ENCODE results near the gene ZNF488.
A peak's percentile ranks its signal among the peaks of the same experiment; 100 is the strongest.
"Not testable (repeated sequence)": the region's sequence is repeated elsewhere in the genome, so short reads cannot be mapped to it uniquely, and the experiment has no call there.

The ZNF488 gene, protein sequence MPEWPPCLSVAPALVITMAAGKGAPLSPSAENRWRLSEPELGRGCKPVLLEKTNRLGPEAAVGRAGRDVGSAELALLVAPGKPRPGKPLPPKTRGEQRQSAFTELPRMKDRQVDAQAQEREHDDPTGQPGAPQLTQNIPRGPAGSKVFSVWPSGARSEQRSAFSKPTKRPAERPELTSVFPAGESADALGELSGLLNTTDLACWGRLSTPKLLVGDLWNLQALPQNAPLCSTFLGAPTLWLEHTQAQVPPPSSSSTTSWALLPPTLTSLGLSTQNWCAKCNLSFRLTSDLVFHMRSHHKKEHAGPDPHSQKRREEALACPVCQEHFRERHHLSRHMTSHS

DNA sequence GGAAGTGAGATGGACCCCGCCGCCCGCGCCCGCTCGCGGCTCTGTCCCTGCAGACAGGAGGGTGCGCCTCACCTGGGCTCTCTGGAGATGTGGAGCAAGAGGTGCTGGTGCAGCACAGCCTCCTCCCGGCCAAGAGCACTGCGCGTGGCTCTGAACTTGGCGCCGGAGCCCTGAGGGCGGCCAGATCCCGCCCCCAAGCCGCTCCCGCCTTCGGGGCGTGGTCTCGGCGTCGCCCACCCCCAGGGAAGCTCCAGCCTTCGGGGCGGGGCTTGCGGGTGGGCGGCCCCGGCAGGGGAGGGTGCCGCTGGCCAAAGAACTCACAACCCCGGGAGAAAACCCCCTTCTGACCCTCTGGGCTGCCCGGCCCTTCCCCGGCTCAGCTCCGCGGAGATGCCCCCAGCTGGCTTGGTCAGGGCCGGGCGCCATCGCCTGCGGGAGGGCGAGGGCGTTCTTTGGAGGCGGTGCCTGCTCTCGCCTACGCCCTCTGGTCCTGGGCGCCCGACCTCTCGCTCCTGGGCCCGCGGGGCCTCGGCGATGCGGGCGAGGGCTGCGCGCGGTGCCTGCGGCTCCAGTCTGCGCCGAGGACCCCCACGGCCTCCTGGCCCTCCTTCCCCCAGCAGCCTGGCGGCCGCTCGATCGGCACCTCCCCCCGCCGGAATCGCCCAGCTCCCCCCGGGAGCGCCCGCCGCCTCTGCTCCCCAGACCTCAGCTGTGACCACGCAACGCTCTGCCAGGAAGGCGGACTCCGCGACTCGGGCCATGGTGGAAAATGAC lies at the start of gene ZNF488:
Gene ZNF488, minus strand, starts transcription at position 146 of the 774 bp plus-strand sequence. CDS start 15,464 bp downstream, outside the sequence.
- DNase-seq (ENCODE audit: low read depth in 2 of 2): peak; percentile 54 to 63

DNA sequence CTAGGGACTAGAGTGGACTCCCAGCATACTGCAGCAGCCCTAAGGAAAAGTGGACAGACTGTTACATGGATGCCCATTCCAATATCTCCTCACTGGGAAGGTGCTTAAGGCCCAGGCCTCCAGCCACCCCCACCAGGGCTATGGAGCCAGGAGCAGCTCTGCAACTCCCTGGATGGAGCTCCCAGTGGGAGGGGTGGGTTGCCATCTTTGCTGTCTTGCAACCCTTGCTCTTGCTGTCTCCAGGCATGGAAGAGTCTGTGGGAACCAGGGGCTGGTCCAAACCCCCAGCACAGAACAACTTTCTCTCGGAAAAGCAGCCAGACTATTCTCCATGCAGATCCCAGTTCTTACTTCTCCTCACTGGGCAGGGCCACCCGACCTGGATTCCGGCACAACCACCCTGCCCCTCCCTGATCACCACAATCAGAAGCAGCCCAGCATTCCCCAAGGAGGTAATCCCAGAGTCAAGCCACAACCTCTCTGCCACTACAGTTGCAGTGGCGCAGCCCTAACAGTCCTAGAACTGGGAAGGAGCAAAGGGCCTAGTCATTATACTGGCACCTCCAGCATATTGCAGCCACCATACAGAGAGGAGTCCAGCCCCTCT lies 41.8 kb upstream of the ZNF488 start:
- no peak for DNase-seq (ENCODE audit: low read depth in 2 of 2)

DNA sequence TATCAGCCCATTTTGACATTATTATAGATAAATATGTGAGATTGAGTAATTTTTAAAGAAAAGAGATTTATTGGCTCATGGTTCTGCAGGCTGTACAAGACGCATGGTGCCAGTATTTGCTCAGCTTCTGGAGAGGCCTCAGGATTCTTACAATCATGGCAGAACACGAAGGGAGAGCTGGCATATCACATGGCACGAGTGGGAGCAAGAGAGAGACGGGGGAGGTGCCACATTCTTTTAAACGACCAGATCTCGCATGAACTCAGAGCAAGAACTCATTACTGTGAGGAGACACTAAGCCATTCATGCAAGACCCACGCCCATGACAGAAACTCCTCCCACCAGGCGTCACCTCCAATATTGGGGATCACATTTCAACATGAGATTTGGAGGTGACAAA lies 40.1 kb upstream of the ZNF488 start:
- no peak for DNase-seq (ENCODE audit: low read depth in 2 of 2)

DNA sequence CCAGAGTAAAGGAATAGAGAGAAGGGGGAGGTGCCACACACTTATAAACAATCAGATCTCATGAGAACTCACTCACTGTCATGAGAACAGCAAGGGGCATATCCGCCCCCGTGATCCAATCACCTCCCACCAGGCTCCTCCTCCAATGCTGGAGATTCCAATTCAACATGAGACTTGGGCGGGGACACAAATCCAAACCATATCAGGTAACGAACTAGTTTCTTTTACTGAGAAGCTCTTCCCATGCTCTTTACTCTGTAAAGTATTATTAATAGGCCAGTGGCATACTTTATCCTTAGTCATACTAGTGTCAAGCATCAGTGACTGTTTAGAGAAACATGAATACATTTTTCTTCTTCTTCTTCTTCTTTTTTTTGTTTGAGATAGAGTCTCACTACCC lies 39.4 kb upstream of the ZNF488 start:
- no peak for DNase-seq (ENCODE audit: low read depth in 2 of 2)

DNA sequence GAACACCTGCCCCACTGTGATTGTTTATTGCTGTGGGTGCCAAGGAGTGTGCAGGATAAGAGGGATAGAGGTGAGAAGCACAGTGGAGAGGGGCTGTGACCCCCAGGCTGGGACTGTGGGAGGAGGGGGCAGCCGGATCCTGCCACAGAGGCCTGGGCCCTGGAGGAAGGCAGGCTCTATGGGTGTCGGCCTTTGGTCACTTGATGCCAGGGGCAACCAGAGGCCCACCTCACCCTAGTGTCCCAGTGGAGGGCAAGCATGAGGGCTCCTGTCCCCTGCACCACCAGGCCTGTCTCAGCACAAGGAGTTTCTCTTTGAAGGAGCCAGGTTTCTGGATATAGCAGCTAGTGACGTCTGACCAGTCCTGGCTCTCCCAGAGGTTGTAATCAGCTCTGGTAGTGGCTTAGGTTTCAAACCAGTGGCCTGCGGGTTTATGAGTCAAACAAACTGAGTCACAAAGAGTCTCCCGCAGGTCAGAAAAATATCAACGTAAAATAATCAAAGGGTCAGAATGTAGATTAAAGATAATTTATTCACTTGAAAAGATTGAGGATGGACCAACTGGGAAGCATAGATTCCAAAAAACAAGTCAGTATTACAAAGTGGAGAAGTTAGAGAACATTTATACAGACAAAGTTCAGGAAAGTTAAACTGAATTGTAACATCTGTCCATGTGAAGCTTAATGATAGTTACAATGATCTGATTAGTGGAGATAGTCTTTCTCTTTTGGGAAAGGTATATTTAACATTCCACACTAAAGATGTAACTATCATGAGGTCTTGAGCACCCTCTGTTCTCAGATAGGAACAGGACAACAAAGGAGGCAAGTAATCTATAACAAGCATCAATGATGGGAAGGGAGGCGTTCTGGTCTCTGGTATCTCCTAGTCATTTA lies 37.2 kb upstream of the ZNF488 start:
- no peak for DNase-seq (ENCODE audit: low read depth in 2 of 2)

DNA sequence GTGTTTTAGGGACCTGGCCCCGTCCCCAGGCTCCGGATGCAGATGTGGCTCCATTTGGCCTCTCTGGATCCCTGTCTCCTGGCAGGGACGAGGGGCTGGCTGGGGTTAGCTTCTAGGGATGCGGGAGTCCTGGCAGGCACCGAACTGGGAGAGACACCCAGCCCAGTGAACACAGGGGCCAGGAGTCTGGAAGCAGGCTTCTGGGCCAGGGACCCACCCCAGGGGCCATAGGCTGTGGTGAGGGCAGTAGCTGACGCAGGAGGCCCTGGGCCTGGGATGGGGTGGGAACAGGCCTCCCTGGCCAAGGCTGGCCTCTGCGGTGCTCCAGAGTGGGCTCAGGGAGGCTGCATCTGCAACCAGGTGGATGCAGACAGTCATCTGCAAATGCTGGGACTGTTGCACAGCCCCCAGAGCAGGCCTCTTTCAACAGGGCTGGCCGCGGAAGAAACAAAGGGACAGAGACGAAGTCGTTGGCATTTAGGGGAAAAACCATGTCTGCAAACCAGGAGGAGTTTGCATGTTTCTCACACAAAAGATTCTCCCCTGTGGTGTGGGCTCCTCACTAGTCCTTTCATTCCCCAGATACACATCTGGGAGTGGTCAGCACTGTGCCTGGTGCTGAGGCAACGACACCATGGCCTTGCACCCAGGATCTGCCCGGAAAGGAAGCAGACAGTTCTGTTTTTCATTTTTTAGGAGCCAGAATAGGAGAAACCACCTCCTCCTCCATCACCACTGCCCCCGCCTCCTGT lies 36.4 kb upstream of the ZNF488 start:
- DNase-seq (ENCODE audit: low read depth in 2 of 2): no peak

DNA sequence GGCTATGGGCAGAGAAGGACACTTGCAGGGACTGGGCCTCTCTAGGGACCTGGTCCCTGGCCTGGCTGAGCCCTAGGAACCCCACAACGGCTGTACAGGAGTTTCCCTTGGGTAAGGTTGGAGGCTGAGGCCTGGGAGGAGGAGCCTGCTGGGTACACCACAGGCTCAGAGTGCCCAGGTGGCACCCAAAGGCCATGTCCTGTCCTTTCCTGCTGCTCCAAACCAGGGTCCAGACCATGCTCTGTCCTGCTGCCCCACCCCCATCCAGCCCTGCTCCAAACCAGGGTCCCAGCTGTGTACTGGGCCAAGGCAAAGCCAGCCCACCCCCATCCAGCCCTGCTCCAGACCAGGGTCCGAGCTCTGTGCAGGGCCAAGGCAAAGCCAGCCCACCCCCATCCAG lies 35.3 kb upstream of the ZNF488 start:
- no peak for DNase-seq (ENCODE audit: low read depth in 2 of 2)

DNA sequence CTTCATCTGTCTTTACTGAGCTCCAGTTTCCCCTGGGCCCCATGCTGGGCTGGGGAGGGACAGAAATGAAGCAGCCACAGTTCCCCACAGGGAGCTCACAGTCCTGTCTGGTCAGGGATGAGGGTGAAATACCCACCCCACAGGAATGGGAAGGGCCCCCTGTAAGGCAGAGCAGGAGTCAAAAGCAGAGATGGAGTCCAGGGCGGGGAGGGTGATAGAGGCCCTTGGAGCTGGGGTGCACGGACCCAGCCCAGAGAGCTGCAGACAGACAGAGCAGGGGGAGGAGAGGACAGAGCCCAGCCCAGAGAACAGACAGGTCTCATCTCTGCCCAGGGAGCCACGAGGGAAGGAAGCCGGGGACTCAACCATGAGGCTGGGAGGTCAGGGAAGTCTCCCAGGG lies 34.9 kb upstream of the ZNF488 start:
- no peak for DNase-seq (ENCODE audit: low read depth in 2 of 2)

DNA sequence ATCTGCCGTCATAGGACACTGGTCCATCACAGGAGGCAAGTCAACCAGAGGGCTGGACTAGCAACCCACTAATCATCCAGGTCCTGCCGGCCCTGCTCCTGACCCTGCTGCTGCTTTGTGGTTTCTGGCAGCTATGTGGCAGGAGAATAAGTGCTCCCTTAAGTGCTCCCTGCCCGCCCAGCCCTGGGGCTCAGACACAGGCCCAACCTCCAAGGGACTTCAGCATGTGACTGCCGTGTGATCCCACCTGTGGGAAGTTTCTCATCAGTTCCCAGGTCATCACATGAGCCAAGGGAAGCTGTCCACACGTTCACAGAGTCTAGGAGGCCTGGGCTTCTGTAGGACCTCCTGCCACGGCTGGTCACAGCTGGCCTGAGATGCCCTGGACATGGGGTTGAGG lies 34.2 kb upstream of the ZNF488 start:
- DNase-seq (ENCODE audit: low read depth in 2 of 2): no peak

DNA sequence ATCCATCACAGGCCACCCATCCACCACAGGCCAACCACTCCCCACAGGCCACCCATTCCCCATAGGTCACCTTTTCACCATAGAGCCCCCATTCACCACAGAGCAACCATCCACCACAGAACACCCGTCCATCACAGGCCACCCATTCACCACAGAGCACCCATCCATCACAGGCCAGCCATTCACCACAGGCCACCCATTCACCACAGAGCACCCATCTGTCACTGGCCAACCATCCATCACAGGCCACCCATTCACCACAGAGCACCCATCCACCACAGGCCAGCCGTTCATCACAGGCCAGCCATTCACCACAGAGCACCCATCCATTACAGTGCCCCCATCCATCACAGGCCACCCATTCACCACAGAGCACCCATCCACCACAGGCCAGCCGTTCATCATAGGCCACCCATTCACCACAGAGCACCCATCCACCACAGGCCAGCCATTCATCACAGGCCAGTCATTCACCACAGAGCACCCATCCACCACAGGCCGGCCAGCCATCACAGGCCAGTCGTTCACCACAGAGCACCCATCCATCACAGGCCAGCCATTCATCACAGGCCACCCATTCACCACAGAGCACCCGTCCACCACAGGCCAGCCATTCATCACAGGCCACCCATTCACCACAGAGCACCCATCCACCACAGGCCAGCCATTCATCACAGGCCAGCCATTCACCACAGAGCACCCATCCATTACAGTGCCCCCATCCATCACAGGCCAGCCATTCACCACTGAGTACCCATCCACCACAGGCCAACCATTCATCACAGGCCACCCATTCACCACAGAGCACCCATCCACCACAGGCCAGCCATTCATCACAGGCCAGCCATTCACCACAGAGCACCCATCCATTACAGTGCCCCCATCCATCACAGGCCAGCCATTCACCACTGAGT lies 32.5 kb upstream of the ZNF488 start:
- not testable (repeated sequence) for DNase-seq (ENCODE audit: low read depth in 2 of 2)

DNA sequence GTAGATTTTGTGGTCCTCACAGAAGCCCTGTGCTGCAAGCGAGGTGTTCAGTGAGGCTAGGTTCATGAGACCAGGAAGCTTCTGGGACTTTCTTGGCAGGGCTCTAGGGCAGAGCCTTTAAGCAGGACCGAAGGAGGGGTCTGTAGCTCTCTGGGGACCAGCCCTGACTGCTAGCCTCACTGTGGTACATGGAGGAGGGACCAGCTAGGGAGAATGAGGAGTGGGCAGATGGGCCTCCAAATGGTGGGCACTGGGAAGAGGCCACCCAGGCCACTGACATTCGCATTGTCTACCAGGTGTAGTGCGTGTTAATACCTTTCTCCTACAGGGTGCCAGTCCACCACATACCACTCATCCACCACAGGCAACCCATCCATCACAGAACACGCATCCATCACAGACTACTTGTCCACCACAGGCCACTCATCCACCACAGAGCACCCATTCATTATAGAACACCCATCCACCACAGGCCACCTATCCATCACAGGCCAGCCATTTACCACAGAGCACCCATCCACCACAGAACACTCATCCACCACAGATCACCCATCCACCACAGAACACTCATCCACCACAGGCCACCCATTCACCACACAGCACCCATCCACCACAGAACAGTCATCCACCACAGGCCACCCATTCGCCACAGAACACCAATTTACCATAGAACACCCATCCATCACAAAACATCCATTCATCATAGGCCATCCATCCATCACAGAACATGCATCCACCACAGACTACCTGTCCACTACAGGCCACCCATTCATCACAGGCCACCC lies 31.6 kb upstream of the ZNF488 start:
- DNase-seq (ENCODE audit: low read depth in 2 of 2): no peak

DNA sequence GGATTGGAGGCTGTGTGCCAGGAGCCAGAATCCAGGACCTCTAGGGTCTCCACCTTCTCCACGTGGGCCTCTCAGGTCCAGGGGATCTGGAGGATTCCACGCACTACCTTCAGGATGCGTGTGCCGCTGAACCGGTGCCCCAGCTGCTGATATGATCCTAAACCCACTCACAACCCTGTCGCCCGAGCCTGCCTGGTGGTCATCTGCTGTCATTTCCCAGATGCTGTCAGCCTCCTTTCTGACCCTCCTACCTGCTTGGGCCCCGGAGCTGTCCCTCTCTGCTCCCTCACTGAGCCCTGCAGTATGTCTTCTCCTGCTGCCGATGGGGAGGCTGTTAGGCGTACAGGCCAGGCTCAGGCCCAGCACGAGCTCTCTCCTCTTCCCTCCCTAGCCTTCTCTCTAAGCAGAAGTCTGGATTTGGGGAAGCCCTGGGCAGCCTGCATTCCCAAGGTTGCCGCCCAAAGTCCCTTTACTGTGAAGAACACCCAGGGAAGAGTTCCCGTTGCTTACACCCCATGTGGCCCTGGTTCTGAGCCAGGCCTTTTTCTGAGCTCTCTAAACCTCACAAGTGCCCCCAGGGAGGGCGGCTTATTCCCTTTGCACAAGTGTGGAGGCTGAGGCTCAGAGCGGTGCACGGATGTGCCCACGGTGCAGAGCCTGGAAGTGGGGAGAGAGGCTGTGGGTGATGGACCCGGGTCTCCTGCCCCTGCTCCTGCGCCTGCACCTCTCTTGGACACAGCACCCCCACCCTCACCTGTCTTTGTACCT lies 30.8 kb upstream of the ZNF488 start:
- DNase-seq (ENCODE audit: low read depth in 2 of 2): no peak

DNA sequence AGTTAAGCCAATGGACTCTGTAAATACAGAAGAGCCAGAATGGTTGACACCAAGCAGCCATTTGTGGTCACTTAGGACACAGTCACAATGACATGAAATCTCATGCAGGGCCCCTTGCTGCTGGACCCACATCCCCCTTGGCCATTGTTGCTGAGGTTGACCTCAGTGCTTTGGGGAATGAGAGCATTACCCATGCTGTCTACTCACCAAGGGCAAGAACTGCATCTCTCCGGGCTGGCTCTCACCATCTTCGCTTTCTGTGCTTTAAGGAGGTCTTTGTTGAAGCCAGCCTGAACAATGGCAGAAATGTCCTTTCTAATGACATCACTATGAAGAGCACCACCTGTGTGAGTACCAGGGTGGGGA lies 30.1 kb upstream of the ZNF488 start:
- DNase-seq (ENCODE audit: low read depth in 2 of 2): no peak

DNA sequence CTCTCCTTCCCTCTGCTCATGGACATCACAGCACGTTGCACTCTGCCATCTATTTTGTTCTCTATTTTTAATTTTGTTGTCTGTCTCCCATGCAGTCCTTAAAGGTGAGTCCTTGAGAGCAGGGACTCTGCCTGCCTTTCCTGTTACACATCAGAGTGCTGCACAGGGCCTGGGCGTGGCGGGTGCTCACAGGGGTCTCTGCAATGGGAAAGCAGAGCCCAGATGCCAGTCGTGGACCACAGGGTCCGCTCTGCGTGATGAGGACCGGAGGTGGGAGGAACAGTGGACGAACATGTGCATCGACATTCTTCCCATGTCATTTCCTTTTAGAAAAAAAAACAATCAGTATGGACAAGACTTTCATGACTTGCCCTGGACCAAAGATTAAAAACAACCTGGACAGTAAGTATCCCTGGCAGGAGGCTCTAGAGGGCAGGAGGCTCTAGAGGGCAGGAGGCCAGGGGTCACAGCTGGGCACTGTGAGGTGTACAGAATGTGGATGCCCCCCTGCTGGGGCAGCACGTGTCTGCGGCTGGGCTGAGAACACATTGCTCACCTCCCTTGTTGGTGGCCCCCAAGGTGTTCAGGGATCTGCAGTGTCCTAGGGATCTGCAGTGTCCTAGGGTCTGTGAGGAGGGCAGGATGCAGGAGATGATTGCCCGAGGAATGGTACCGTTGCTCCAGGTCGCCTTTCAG lies 29.6 kb upstream of the ZNF488 start:
- no peak for DNase-seq (ENCODE audit: low read depth in 2 of 2)

DNA sequence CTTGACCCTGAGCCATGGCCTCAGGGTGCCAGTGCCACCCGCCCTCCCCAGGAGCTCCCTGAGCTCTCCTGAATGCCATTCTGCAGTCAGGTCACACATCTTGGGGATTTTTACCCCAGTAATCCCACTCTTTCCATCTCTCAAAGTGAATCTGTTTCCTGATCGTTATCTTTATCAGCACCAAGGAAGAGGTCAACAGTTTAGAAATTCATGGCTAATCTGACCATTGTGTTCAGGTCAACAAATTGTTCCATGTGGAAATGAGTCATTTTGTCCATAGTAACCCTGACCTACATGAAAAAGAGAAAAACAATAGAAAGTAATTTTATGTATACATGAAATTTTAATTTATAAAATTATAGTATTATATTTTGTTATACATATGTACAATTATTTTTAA lies 28.8 kb upstream of the ZNF488 start:
- no peak for DNase-seq (ENCODE audit: low read depth in 2 of 2)

DNA sequence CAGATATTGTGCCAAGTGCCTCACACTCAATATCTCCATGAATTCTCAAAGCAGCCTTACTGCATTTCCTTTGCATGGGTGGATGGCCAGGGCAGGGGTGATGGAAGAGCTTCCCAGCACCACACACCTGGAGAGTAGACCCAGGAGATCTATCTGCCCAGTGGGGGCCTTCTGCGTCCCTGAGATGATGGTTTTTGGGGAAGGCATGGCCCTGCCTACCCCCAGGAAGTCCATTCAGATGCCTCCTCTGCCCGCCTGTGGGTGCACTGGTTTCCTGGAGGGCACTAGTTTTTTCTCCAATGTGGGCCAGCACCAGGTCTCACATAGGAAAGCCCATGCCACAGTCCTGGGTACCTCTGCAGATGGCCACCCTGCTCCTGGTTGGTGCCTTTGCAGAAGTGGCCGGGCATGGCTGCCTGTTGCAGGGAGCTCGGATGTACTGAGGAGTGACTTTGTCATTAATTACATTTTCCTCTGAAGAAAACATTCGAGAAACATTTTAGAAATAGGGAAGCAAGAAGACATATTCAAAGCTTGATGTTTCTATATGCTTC lies 28.2 kb upstream of the ZNF488 start:
- no peak for DNase-seq (ENCODE audit: low read depth in 2 of 2)

DNA sequence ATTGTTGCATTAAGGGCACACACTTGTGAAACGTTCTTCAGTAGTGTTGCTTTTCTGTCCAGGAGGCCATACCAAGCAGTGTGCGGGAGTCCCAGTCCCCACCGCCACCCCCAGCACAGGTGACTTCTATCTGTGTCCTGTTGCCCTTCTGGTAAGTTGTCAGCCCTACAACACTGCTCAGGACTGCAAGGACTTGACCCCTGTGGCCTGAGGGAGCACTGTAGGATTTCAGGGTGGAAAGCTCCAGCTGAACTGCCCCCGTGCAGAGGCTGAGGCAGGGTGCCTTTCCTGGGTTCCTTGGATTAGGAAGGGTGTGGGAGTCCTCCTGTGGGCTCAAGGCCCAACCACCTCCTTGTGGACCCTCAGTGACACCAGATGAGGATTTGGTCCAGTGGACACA lies 26.8 kb upstream of the ZNF488 start:
- no peak for DNase-seq (ENCODE audit: low read depth in 2 of 2)

DNA sequence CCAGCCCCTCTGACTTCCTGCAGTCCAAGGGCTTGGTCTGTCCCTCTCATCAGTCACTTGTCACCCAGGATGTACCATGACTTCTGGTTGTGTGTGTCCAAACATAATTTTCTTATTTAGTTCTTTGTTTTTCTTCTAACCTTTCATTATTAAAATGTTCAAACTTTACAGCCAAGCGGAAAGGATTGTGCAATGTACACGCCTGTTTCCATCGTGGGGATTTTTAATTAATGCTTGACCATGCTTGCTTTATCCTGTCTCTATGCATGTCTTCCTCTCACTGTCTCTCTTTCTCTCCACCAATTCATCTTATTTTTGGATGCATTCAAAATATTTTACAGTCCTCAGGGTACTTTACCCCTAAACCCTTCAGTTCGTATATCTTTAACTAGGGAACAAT lies 26.2 kb upstream of the ZNF488 start:
- DNase-seq (ENCODE audit: low read depth in 2 of 2): no peak

Data from activated CD4-positive, alpha-beta T cell treated with anti-CD3 and anti-CD28 coated beads for 24 hours (primary cell).